HEK293 (cell line): ENCODE results near the gene NOVA2.

Experiments used
- BCL11B ChIP-seq: fragments of 450-650 bp; formaldehyde crosslinking; IDR thresholded peaks from 2 replicates; pipeline ENCODE4 v1.5.1; 2016; ENCODE audit warnings: low read depth, missing biosample characterization, missing genetic modification characterization
- CTCF ChIP-seq: fragments of 450-650 bp; formaldehyde crosslinking; IDR thresholded peaks from 2 replicates; pipeline ENCODE4 v1.5.1; 2016; ENCODE audit warnings: missing biosample characterization, missing genetic modification characterization
- HOXD13 ChIP-seq: sonication (generic); formaldehyde crosslinking; IDR thresholded peaks from 2 replicates; pipeline ENCODE4 v1.8.0; 2022; ENCODE audit warnings: missing genetic modification reagents, borderline replicate concordance
- KLF10 ChIP-seq: fragments of 450-650 bp; IDR thresholded peaks from 2 replicates; pipeline ENCODE4 v1.5.1; 2018; ENCODE audit warnings: missing biosample characterization, mild to moderate bottlenecking, missing genetic modification characterization
- MEIS1 ChIP-seq: sonication (generic); formaldehyde crosslinking; IDR thresholded peaks from 2 replicates; pipeline ENCODE4 v1.8.1; 2022; ENCODE audit warnings: missing genetic modification reagents, mild to moderate bottlenecking, borderline replicate concordance
- PATZ1 ChIP-seq: fragments of 450-650 bp; formaldehyde crosslinking; IDR thresholded peaks from 2 replicates; pipeline ENCODE4 v1.5.1; 2016; ENCODE audit warnings: missing biosample characterization, missing genetic modification characterization
- RBAK ChIP-seq: fragments of 450-650 bp; formaldehyde crosslinking; IDR thresholded peaks from 2 replicates; pipeline ENCODE4 v1.5.1; 2016; ENCODE audit warnings: missing biosample characterization, missing genetic modification characterization
- REPIN1 ChIP-seq: fragments of 450-650 bp; formaldehyde crosslinking; IDR thresholded peaks from 2 replicates; pipeline ENCODE4 v1.5.1; 2017; ENCODE audit warnings: missing biosample characterization, missing genetic modification characterization, low read depth
- ZFP41 ChIP-seq: fragments of 450-650 bp; formaldehyde crosslinking; IDR thresholded peaks from 2 replicates; pipeline ENCODE4 v1.5.1; 2016; ENCODE audit warnings: missing biosample characterization, missing genetic modification characterization, borderline replicate concordance
- ZNF10 ChIP-seq: fragments of 450-650 bp; formaldehyde crosslinking; IDR thresholded peaks from 2 replicates; pipeline ENCODE4 v1.5.1; 2017; ENCODE audit warnings: missing biosample characterization, missing genetic modification characterization
- ZNF138 ChIP-seq: fragments of 450-650 bp; formaldehyde crosslinking; IDR thresholded peaks from 2 replicates; pipeline ENCODE4 v1.5.1; 2016; ENCODE audit warnings: missing biosample characterization, missing genetic modification characterization, borderline replicate concordance
- ZNF184 ChIP-seq: fragments of 450-650 bp; IDR thresholded peaks from 2 replicates; pipeline ENCODE4 v1.5.1; 2018; ENCODE audit warnings: missing biosample characterization, mild to moderate bottlenecking, missing genetic modification characterization
- ZNF202 ChIP-seq: fragments of 450-650 bp; formaldehyde crosslinking; IDR thresholded peaks from 2 replicates; pipeline ENCODE4 v1.5.1; 2016; ENCODE audit warnings: missing biosample characterization, missing genetic modification characterization, borderline replicate concordance
- ZNF266 ChIP-seq: fragments of 450-650 bp; formaldehyde crosslinking; IDR thresholded peaks from 2 replicates; pipeline ENCODE4 v1.5.1; 2016; ENCODE audit warnings: missing biosample characterization, missing genetic modification characterization, low read depth
- ZNF341 ChIP-seq: fragments of 450-650 bp; formaldehyde crosslinking; IDR thresholded peaks from 2 replicates; pipeline ENCODE4; 2016; ENCODE audit warnings: low read depth, missing biosample characterization, missing genetic modification characterization
- ZNF426 ChIP-seq: fragments of 450-650 bp; formaldehyde crosslinking; IDR thresholded peaks from 2 replicates; pipeline ENCODE4 v1.5.1; 2017; ENCODE audit warnings: missing biosample characterization, missing genetic modification characterization, mild to moderate bottlenecking, inconsistent platforms, moderate library complexity
- ZNF48 ChIP-seq: fragments of 450-650 bp; formaldehyde crosslinking; IDR thresholded peaks from 2 replicates; pipeline ENCODE4 v1.5.1; 2016; ENCODE audit warnings: missing biosample characterization, missing genetic modification characterization
- ZNF658 ChIP-seq: fragments of 450-650 bp; formaldehyde crosslinking; IDR thresholded peaks from 2 replicates; pipeline ENCODE4; 2016; ENCODE audit warnings: missing biosample characterization, missing genetic modification characterization
- ZNF664 ChIP-seq: fragments of 450-650 bp; formaldehyde crosslinking; IDR thresholded peaks from 2 replicates; pipeline ENCODE4 v1.5.1; 2016; ENCODE audit warnings: missing biosample characterization, missing genetic modification characterization
- ZNF670 ChIP-seq: fragments of 450-650 bp; formaldehyde crosslinking; IDR thresholded peaks from 2 replicates; pipeline ENCODE4 v1.5.1; 2016; ENCODE audit warnings: missing biosample characterization, missing genetic modification characterization, low read depth
- ZNF677 ChIP-seq: fragments of 450-650 bp; IDR thresholded peaks from 2 replicates; pipeline ENCODE4 v1.5.0; 2018; ENCODE audit warnings: missing biosample characterization, mild to moderate bottlenecking, missing genetic modification characterization, moderate library complexity
- ZNF76 ChIP-seq: fragments of 450-650 bp; formaldehyde crosslinking; IDR thresholded peaks from 2 replicates; pipeline ENCODE4; 2016; ENCODE audit warnings: low read depth, missing biosample characterization, missing genetic modification characterization, borderline replicate concordance
- ZNF791 ChIP-seq: fragments of 450-650 bp; formaldehyde crosslinking; IDR thresholded peaks from 2 replicates; pipeline ENCODE4 v1.5.1; 2016; ENCODE audit warnings: missing biosample characterization, missing genetic modification characterization
- ZNF830 ChIP-seq: fragments of 450-650 bp; IDR thresholded peaks from 2 replicates; pipeline ENCODE4 v1.5.0; 2018; ENCODE audit warnings: missing biosample characterization, missing genetic modification characterization, low read depth, mild to moderate bottlenecking, moderate library complexity
- TF ChIP-seq, protein P1 (sequence below): fragments of 450-650 bp; formaldehyde crosslinking; IDR thresholded peaks from 2 replicates; pipeline ENCODE4 v1.5.1; 2017; ENCODE audit warnings: missing biosample characterization, missing genetic modification characterization
- TF ChIP-seq, protein P2 (sequence below): fragments of 450-650 bp; formaldehyde crosslinking; IDR thresholded peaks from 2 replicates; pipeline ENCODE4 v1.5.1; 2017; ENCODE audit warnings: missing biosample characterization, mild to moderate bottlenecking, missing genetic modification characterization, moderate library complexity
- TF ChIP-seq, protein P3 (sequence below): fragments of 450-650 bp; formaldehyde crosslinking; IDR thresholded peaks from 2 replicates; pipeline ENCODE4 v1.5.1; 2017; ENCODE audit warnings: missing biosample characterization, missing genetic modification characterization
- TF ChIP-seq, protein P4 (sequence below): fragments of 450-650 bp; formaldehyde crosslinking; IDR thresholded peaks from 2 replicates; pipeline ENCODE4 v1.5.1; 2016; ENCODE audit warnings: missing biosample characterization, missing genetic modification characterization
- TF ChIP-seq, protein P5 (sequence below): fragments of 450-650 bp; formaldehyde crosslinking; IDR thresholded peaks from 2 replicates; pipeline ENCODE4 v1.5.1; 2017; ENCODE audit warnings: missing biosample characterization, missing genetic modification characterization

The NOVA2 gene

GRCh38 chr19:45927565-45928261 lies 46.0 kb downstream of the NOVA2 start (continued):
- TF ChIP-seq ZNF341 (tag by site-specific recombination): 0 out of 2 replicates have a peak, but pooled peaks have one; percentile 39
- TF ChIP-seq, protein P1, sequence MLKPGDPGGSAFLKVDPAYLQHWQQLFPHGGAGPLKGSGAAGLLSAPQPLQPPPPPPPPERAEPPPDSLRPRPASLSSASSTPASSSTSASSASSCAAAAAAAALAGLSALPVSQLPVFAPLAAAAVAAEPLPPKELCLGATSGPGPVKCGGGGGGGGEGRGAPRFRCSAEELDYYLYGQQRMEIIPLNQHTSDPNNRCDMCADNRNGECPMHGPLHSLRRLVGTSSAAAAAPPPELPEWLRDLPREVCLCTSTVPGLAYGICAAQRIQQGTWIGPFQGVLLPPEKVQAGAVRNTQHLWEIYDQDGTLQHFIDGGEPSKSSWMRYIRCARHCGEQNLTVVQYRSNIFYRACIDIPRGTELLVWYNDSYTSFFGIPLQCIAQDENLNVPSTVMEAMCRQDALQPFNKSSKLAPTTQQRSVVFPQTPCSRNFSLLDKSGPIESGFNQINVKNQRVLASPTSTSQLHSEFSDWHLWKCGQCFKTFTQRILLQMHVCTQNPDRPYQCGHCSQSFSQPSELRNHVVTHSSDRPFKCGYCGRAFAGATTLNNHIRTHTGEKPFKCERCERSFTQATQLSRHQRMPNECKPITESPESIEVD (tag by site-specific recombination): no peak
- no peak for TF ChIP-seq ZNF664 (tag by site-specific recombination)
- TF ChIP-seq, protein P2, sequence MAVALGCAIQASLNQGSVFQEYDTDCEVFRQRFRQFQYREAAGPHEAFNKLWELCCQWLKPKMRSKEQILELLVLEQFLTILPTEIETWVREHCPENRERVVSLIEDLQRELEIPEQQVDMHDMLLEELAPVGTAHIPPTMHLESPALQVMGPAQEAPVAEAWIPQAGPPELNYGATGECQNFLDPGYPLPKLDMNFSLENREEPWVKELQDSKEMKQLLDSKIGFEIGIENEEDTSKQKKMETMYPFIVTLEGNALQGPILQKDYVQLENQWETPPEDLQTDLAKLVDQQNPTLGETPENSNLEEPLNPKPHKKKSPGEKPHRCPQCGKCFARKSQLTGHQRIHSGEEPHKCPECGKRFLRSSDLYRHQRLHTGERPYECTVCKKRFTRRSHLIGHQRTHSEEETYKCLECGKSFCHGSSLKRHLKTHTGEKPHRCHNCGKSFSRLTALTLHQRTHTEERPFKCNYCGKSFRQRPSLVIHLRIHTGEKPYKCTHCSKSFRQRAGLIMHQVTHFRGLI (tag by site-specific recombination): no peak
- no peak for TF ChIP-seq ZNF138 (tag by site-specific recombination)
- TF ChIP-seq ZNF202 (tag by site-specific recombination): no peak
- no peak for TF ChIP-seq ZNF48
- TF ChIP-seq, protein P3, sequence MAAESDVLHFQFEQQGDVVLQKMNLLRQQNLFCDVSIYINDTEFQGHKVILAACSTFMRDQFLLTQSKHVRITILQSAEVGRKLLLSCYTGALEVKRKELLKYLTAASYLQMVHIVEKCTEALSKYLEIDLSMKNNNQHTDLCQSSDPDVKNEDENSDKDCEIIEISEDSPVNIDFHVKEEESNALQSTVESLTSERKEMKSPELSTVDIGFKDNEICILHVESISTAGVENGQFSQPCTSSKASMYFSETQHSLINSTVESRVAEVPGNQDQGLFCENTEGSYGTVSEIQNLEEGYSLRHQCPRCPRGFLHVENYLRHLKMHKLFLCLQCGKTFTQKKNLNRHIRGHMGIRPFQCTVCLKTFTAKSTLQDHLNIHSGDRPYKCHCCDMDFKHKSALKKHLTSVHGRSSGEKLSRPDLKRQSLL (tag by site-specific recombination): no peak
- TF ChIP-seq, protein P4, sequence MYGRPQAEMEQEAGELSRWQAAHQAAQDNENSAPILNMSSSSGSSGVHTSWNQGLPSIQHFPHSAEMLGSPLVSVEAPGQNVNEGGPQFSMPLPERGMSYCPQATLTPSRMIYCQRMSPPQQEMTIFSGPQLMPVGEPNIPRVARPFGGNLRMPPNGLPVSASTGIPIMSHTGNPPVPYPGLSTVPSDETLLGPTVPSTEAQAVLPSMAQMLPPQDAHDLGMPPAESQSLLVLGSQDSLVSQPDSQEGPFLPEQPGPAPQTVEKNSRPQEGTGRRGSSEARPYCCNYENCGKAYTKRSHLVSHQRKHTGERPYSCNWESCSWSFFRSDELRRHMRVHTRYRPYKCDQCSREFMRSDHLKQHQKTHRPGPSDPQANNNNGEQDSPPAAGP (tag by site-specific recombination): no peak
- no peak for TF ChIP-seq ZNF670 (tag by site-specific recombination)
- no peak for TF ChIP-seq HOXD13
- TF ChIP-seq BCL11B (tag by site-specific recombination): no peak
- TF ChIP-seq ZNF830 (tag by site-specific recombination): no peak
- no peak for TF ChIP-seq REPIN1 (tag by site-specific recombination)
- no peak for TF ChIP-seq ZNF791 (tag by site-specific recombination)
- no peak for TF ChIP-seq ZNF10 (tag by site-specific recombination)
- no peak for TF ChIP-seq KLF10 (tag by site-specific recombination)
- peak; percentile 35 for TF ChIP-seq CTCF
- TF ChIP-seq ZNF76 (tag by site-specific recombination): peak; percentile 93
- TF ChIP-seq PATZ1 (tag by site-specific recombination): no peak
- TF ChIP-seq ZNF658 (tag by site-specific recombination): no peak
- TF ChIP-seq ZNF677 (tag by site-specific recombination): no peak
- TF ChIP-seq ZNF426 (tag by site-specific recombination): no peak
- no peak for TF ChIP-seq RBAK (tag by site-specific recombination)
- no peak for TF ChIP-seq MEIS1
- TF ChIP-seq ZNF184: no peak
- TF ChIP-seq, protein P5, sequence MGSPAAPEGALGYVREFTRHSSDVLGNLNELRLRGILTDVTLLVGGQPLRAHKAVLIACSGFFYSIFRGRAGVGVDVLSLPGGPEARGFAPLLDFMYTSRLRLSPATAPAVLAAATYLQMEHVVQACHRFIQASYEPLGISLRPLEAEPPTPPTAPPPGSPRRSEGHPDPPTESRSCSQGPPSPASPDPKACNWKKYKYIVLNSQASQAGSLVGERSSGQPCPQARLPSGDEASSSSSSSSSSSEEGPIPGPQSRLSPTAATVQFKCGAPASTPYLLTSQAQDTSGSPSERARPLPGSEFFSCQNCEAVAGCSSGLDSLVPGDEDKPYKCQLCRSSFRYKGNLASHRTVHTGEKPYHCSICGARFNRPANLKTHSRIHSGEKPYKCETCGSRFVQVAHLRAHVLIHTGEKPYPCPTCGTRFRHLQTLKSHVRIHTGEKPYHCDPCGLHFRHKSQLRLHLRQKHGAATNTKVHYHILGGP (tag by site-specific recombination): no peak
- TF ChIP-seq ZNF266 (tag by site-specific recombination): no peak
- no peak for TF ChIP-seq ZFP41 (tag by site-specific recombination)
